Measurements from ENCODE around the gene TTLL5.

TTLL5 gene

GRCh38 chr14:75705014-75705413, 44.0 kb downstream of the TTLL5 start:
- peaks cover 6% of the 10 kb centered on the region for H3K4me1 Mint-ChIP-seq
- no peak overlapping the region for H3K4me3 Mint-ChIP-seq
- peaks cover 31% of the 10 kb centered on the region for H3K36me3 Mint-ChIP-seq
- peak; percentile 69 for ATAC-seq
- no peak overlapping the region for H3K27ac Mint-ChIP-seq
- H3K9me3 Mint-ChIP-seq = no peaks in the 10 kb centered on the region
- DNase-seq (ENCODE audit: low spot score in 2 of 2) = no peak

GRCh38 chr14:75709207-75709812, 48.3 kb downstream of the TTLL5 start:
- Mint-ChIP-seq H3K4me1 (peaks cover 6% of the 10 kb centered on the region), H3K27ac (no peak overlapping the region), H3K9me3 (no peaks in the 10 kb centered on the region), H3K4me3 (no peak overlapping the region), H3K36me3 (peaks cover 25% of the 10 kb centered on the region)
- peak; percentile 11 to 64 for DNase-seq (ENCODE audit: low spot score in 2 of 2)
- ATAC-seq = peak; percentile 70

DNA sequence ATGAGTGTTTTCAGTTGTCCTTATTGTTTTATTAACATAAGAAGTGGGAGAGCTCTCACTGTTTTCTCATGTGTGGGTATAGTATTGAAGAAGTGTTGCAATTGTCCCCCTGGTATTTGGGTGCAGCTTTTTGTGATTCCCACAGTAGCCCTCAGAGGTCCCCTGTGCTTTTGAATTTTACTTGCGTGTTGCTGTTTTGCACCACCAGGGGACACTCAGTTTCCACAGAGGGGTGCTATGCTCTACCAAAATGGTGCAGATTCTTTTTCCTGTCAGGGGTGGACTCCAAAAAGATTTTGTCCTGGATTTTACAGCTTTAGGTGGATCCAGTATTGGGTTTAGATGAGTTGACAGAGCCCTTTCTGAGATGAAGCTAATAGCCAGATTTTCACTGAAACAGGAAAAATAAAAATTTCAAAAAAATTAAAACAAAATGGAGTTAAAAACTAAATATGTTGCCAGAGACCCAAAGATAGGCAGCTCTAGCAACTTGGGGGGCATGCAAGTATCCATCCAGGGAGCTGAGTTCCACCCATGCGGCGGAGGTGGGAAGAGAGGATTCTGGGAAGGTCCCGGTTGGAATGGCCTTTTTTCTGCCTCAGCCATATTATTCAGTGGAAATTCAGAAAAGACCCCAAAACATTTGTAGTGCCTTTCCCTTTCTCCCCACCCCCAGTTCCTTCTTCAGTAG, 50.2 kb downstream of the TTLL5 start:
- H3K9me3 Mint-ChIP-seq = no peaks in the 10 kb centered on the region
- no peak for DNase-seq (ENCODE audit: low spot score in 2 of 2)
- H3K36me3 Mint-ChIP-seq = peaks cover 25% of the 10 kb centered on the region
- no peak overlapping the region for H3K4me3 Mint-ChIP-seq
- no peak overlapping the region for H3K27ac Mint-ChIP-seq
- H3K4me1 Mint-ChIP-seq = no peaks in the 10 kb centered on the region
- peak; percentile 55 for ATAC-seq

DNA sequence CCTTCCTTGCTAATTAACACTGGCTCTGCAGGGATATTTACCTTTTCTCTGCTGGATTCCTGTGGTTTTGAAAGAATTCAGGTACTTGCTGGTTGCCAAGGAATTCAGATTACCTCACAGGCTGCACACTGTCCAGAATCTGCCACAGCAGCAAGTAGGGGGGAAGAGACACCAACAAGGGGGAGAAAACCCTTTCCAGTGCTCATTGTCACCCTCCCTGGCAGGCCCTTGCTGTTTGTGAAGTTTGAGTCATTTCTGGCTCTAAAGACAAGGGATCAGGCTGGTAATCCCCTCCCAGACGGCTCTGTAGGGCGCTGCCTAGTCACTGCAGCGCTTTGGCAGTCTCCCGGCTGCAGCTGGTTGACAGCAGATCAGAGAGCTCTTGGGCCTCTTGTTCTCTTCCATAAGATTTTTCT, 50.8 kb downstream of the TTLL5 start:
- no peaks in the 10 kb centered on the region for H3K9me3 Mint-ChIP-seq
- peaks cover 25% of the 10 kb centered on the region for H3K36me3 Mint-ChIP-seq
- H3K4me1 Mint-ChIP-seq = no peaks in the 10 kb centered on the region
- H3K27ac Mint-ChIP-seq = no peak overlapping the region
- ATAC-seq (peak; percentile 79), DNase-seq (ENCODE audit: low spot score in 2 of 2) (peak in 1 of 2 donors; percentile 52)
- no peak overlapping the region for H3K4me3 Mint-ChIP-seq

DNA sequence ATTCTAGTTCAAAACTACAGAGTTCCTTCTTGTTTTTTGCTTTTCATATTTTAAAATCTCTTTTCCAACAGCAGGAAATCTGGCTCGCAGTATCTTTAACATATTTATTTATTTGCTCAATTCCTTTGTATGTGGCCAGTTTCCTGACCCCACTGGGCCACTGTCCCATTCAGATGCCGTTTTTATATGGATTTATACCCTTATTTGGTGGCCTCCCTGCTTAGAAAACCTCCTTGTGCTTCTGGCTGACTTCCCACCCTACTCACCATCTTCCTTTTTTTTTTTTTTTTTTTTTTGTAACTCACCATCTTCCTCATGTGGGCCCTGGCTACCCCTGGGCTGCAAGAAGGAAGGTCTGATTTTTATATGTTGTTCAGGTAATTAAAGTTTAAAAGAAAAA, 53.9 kb downstream of the TTLL5 start:
- Mint-ChIP-seq H3K27ac (no peak overlapping the region), H3K4me1 (no peaks in the 10 kb centered on the region), H3K9me3 (no peaks in the 10 kb centered on the region), H3K4me3 (no peak overlapping the region), H3K36me3 (peaks cover 21% of the 10 kb centered on the region)
- ATAC-seq = no peak
- no peak for DNase-seq (ENCODE audit: low spot score in 2 of 2)

- Mint-ChIP-seq H3K36me3 (peaks cover 27% of the 10 kb centered on the region), H3K27ac (peak overlapping the region; percentile 3), H3K9me3 (no peaks in the 10 kb centered on the region), H3K4me3 (no peak overlapping the region), H3K4me1 (no peaks in the 10 kb centered on the region)
- no peak for DNase-seq (ENCODE audit: low spot score in 2 of 2)
- ATAC-seq = no peak
Observed at GRCh38 chr14:75715926-75716780, 55.1 kb downstream of the TTLL5 start.

- DNase-seq (ENCODE audit: low spot score in 2 of 2) (no peak), ATAC-seq (no peak)
- Mint-ChIP-seq H3K36me3 (peaks cover 32% of the 10 kb centered on the region), H3K4me3 (no peak overlapping the region), H3K27ac (no peak overlapping the region), H3K9me3 (no peaks in the 10 kb centered on the region), H3K4me1 (no peaks in the 10 kb centered on the region)
Observed at GRCh38 chr14:75717729-75718128, 56.7 kb downstream of the TTLL5 start.

DNA sequence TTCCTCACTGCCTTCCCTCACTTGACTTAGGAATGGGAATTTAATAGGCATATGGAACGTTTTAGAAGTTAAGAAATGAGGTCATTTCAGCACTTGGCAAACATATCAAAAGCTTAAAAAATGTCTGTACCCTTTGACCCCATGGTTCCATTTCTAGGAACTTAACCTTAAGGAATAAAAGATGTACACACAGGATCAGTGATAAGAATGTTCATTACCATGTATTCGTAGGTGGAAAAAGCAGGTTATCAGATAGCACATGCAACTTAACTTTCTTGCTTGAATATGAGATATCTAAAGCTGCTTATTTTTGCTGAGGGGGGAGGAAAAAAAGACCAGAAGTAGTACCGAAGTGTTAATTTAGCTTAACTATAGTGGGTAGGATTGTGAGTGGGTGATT, 57.2 kb downstream of the TTLL5 start:
- Mint-ChIP-seq H3K4me1 (no peaks in the 10 kb centered on the region), H3K27ac (no peak overlapping the region), H3K4me3 (no peak overlapping the region), H3K36me3 (peaks cover 35% of the 10 kb centered on the region), H3K9me3 (no peaks in the 10 kb centered on the region)
- DNase-seq (ENCODE audit: low spot score in 2 of 2) (no peak), ATAC-seq (no peak)

- no peak overlapping the region for H3K27ac Mint-ChIP-seq
- no peak overlapping the region for H3K4me3 Mint-ChIP-seq
- no peaks in the 10 kb centered on the region for H3K4me1 Mint-ChIP-seq
- ATAC-seq (no peak), DNase-seq (ENCODE audit: low spot score in 2 of 2) (no peak)
- H3K36me3 Mint-ChIP-seq = peaks cover 35% of the 10 kb centered on the region
- no peaks in the 10 kb centered on the region for H3K9me3 Mint-ChIP-seq
Observed at GRCh38 chr14:75720116-75720515, 59.1 kb downstream of the TTLL5 start.

GRCh38 chr14:75720842-75721498, 59.9 kb downstream of the TTLL5 start:
- Mint-ChIP-seq H3K9me3 (no peaks in the 10 kb centered on the region), H3K27ac (no peak overlapping the region), H3K4me1 (no peaks in the 10 kb centered on the region), H3K36me3 (peaks cover 35% of the 10 kb centered on the region), H3K4me3 (no peak overlapping the region)
- DNase-seq (ENCODE audit: low spot score in 2 of 2) (no peak), ATAC-seq (no peak)

- Mint-ChIP-seq H3K4me3 (no peak overlapping the region), H3K9me3 (peaks cover 3% of the 10 kb centered on the region), H3K4me1 (no peaks in the 10 kb centered on the region), H3K27ac (no peak overlapping the region), H3K36me3 (peaks cover 34% of the 10 kb centered on the region)
- no peak for DNase-seq (ENCODE audit: low spot score in 2 of 2)
- no peak for ATAC-seq
Observed at GRCh38 chr14:75723716-75724115, 62.7 kb downstream of the TTLL5 start.

GRCh38 chr14:75724414-75725204, 63.6 kb downstream of the TTLL5 start:
- H3K36me3 Mint-ChIP-seq = peaks cover 27% of the 10 kb centered on the region
- peaks cover 3% of the 10 kb centered on the region for H3K9me3 Mint-ChIP-seq
- H3K27ac Mint-ChIP-seq = no peak overlapping the region

DNA sequence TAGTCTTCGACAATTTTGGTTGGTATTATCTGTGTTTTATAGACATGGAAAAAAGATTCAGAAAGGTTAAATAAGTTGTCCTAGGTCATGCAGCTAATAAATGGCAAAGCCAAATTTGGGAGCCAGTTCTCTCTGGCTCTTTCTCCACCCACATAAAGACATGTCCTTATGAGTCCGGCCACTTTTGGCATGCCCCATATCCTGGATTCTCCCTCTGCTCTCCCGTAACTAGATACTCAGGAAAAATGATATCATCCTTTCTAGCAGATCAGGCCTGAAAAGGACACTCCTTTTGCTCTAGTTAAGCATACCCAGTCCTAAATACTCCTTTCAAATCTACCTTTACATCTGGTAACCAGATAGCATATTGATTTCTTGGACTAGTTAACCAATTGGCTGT, 64.4 kb downstream of the TTLL5 start:
- H3K9me3 Mint-ChIP-seq = peaks cover 3% of the 10 kb centered on the region
- no peaks in the 10 kb centered on the region for H3K4me1 Mint-ChIP-seq
- ATAC-seq (no peak), DNase-seq (ENCODE audit: low spot score in 2 of 2) (no peak)
- H3K36me3 Mint-ChIP-seq = peaks cover 21% of the 10 kb centered on the region
- no peak overlapping the region for H3K27ac Mint-ChIP-seq
- no peak overlapping the region for H3K4me3 Mint-ChIP-seq

More at GRCh38 chr14:75724414-75725204, 63.6 kb downstream of the TTLL5 start:
- no peaks in the 10 kb centered on the region for H3K4me1 Mint-ChIP-seq
- no peak overlapping the region for H3K4me3 Mint-ChIP-seq
- DNase-seq (ENCODE audit: low spot score in 2 of 2) (no peak), ATAC-seq (peak; percentile 63)

GRCh38 chr14:75726321-75726720, 65.3 kb downstream of the TTLL5 start:
- DNase-seq (ENCODE audit: low spot score in 2 of 2) (no peak), ATAC-seq (no peak)
- peaks cover 3% of the 10 kb centered on the region for H3K9me3 Mint-ChIP-seq
- H3K4me3 Mint-ChIP-seq = no peak overlapping the region
- peaks cover 18% of the 10 kb centered on the region for H3K36me3 Mint-ChIP-seq
- H3K27ac Mint-ChIP-seq = no peak overlapping the region
- no peaks in the 10 kb centered on the region for H3K4me1 Mint-ChIP-seq

DNA sequence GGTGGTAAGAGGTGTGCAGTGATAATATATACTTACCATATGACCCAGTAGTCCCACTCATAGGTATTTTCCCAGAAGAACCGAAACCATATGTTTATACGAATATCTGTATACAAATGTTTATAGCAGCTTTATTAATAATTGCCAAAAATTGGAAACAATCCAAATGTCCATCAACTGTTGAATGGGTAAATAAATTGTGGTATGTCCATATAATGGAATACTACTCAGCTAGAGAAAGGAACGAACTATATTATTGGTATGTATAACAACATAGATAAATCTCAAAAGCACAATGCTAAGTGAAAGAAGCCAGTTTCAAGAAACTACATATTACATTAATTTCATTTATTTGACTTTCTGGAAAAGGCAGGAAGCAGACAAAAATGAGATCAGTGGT, 66.1 kb downstream of the TTLL5 start:
- DNase-seq (ENCODE audit: low spot score in 2 of 2) = no peak

More for the DNA sequence above, 66.1 kb downstream of the TTLL5 start:
- Mint-ChIP-seq H3K27ac (no peak overlapping the region), H3K36me3 (peaks cover 15% of the 10 kb centered on the region), H3K4me1 (no peaks in the 10 kb centered on the region), H3K9me3 (peaks cover 3% of the 10 kb centered on the region), H3K4me3 (no peak overlapping the region)
- ATAC-seq = no peak

All from stimulated activated effector memory CD8-positive, alpha-beta T cell treated with anti-CD3 and anti-CD28 coated beads, Interleukin-12 subunit alpha, Interleukin-12 subunit beta, amount 100 ng/mL, for 72 hours (primary cell).